Large intestine (tissue), 3 donors: ENCODE data around the gene NPHP1. TPM values are rescaled to one million over a fixed set of nuclear protein-coding genes. Genes with fewer than 3 reads are reported as not detected.
"Not testable (repeated sequence)": the region's sequence is repeated elsewhere in the genome, so short reads cannot be mapped to it uniquely, and the experiment has no call there.

Experiments
- DNase-seq, 2 donors: peaks; one replicate each; pipeline versions ENCODE4 v3.0.0 to v3.0.0-alpha.2; 2013
- H3K27ac ChIP-seq: one replicate; pipeline ENCODE4 v1.5.1; 2013; ENCODE audit warnings: low read length
- H3K27me3 ChIP-seq: 2 replicates; pipeline ENCODE4 v1.6.1; 2013; ENCODE audit warnings: low read length; ENCODE audit not compliant: control insufficient read depth, insufficient read depth
- H3K36me3 ChIP-seq: 2 replicates; pipeline ENCODE4 v1.6.1; 2013; ENCODE audit warnings: low read length; ENCODE audit not compliant: control insufficient read depth, insufficient read depth
- H3K4me1 ChIP-seq: one replicate; pipeline ENCODE4 v1.6.1; 2013; ENCODE audit warnings: low read length; ENCODE audit not compliant: control insufficient read depth, insufficient read depth
- H3K4me3 ChIP-seq: one replicate; pipeline ENCODE4 v1.5.1; 2013; ENCODE audit warnings: low read length
- H3K9me3 ChIP-seq: one replicate; pipeline ENCODE4 v1.6.1; 2013; ENCODE audit warnings: mild to moderate bottlenecking, low read depth, low read length, moderate library complexity; ENCODE audit not compliant: control insufficient read depth
- WGBS: methylation state at CpG from one replicate; pipeline ENCODE4 v1.1.5; 2013; ENCODE audit warnings: low lambda C conversion rate; ENCODE audit not compliant: insufficient coverage; 5-methylcytosine and 5-hydroxymethylcytosine counted together
- polyA plus RNA-seq: library from polyadenylated mRNA; unstranded; fragments of 120-200 nt; gene quantifications from one replicate; pipeline ENCODE4 v1.2.1, GENCODE V29; 2013

The NPHP1 gene
- polyA plus RNA-seq, 1 donor: 3.9 TPM

- Histone ChIP-seq H3K36me3 (no peaks in the 10 kb centered on the region), H3K27ac (peak overlapping the region; percentile 66), H3K4me1 (peaks cover 18% of the 10 kb centered on the region), H3K27me3 (no peaks in the 10 kb centered on the region), H3K4me3 (no peak overlapping the region), H3K9me3 (no peaks in the 10 kb centered on the region)
- 100% methylated on average over 2 of the region's 4 CpGs for WGBS
- DNase-seq: peak; percentile 15 to 51
These were observed 7.4 kb downstream of the NPHP1 start for GRCh38 chr2:110197452-110197851.

GRCh38 chr2:110190169-110190568 lies 14.6 kb downstream of the NPHP1 start:
- not testable (repeated sequence) for H3K4me3 ChIP-seq, DNase-seq, H3K36me3 ChIP-seq, H3K27ac ChIP-seq, H3K27me3 ChIP-seq, H3K4me1 ChIP-seq, H3K9me3 ChIP-seq
- WGBS: no CpG with 5 or more reads among the region's 23 CpGs

- no peaks in the 10 kb centered on the region for H3K4me1 ChIP-seq
- H3K27me3 ChIP-seq: no peaks in the 10 kb centered on the region
- H3K4me3 ChIP-seq: no peak overlapping the region
- peaks cover 7% of the 10 kb centered on the region for H3K9me3 ChIP-seq
- no peak overlapping the region for H3K27ac ChIP-seq
- no peaks in the 10 kb centered on the region for H3K36me3 ChIP-seq
- no CpG with 5 or more reads among the region's 2 CpGs for WGBS
- DNase-seq: no peak
These were observed 22.4 kb downstream of the NPHP1 start for GRCh38 chr2:110182449-110182848.

- H3K4me1 ChIP-seq: no peaks in the 10 kb centered on the region
- DNase-seq: no peak
- H3K27me3 ChIP-seq: no peaks in the 10 kb centered on the region
- H3K9me3 ChIP-seq: peaks cover 7% of the 10 kb centered on the region
- H3K4me3 ChIP-seq: no peak overlapping the region
- H3K27ac ChIP-seq: no peak overlapping the region
- no peaks in the 10 kb centered on the region for H3K36me3 ChIP-seq
These were observed 24.8 kb downstream of the NPHP1 start for GRCh38 chr2:110180036-110180435.

- Histone ChIP-seq H3K4me1 (no peaks in the 10 kb centered on the region), H3K27ac (no peak overlapping the region), H3K27me3 (no peaks in the 10 kb centered on the region), H3K9me3 (no peaks in the 10 kb centered on the region), H3K4me3 (no peak overlapping the region), H3K36me3 (no peaks in the 10 kb centered on the region)
- peak; percentile 7 to 63 for DNase-seq
- WGBS: no CpG with 5 or more reads among the region's 1 CpG
These were observed 31.3 kb downstream of the NPHP1 start for GRCh38 chr2:110173523-110173922.

- no peaks in the 10 kb centered on the region for H3K9me3 ChIP-seq
- H3K36me3 ChIP-seq: no peaks in the 10 kb centered on the region
- no peaks in the 10 kb centered on the region for H3K4me1 ChIP-seq
- DNase-seq: no peak
- no peaks in the 10 kb centered on the region for H3K27me3 ChIP-seq
- no CpG with 5 or more reads among the region's 6 CpGs for WGBS
- no peak overlapping the region for H3K4me3 ChIP-seq
- no peak overlapping the region for H3K27ac ChIP-seq
These were observed 32.3 kb downstream of the NPHP1 start for GRCh38 chr2:110172506-110172905.

GRCh38 chr2:110170102-110170501 lies 34.7 kb downstream of the NPHP1 start:
- 100% methylated on average over 2 of the region's 3 CpGs for WGBS
- Histone ChIP-seq H3K27me3 (no peaks in the 10 kb centered on the region), H3K36me3 (no peaks in the 10 kb centered on the region), H3K27ac (no peak overlapping the region), H3K9me3 (no peaks in the 10 kb centered on the region), H3K4me1 (no peaks in the 10 kb centered on the region), H3K4me3 (no peak overlapping the region)
- no peak for DNase-seq

GRCh38 chr2:110167326-110168000 lies 37.4 kb downstream of the NPHP1 start:
- DNase-seq: no peak
- Histone ChIP-seq H3K4me1 (no peaks in the 10 kb centered on the region), H3K27ac (no peak overlapping the region), H3K36me3 (peaks cover 2% of the 10 kb centered on the region), H3K27me3 (no peaks in the 10 kb centered on the region), H3K4me3 (no peak overlapping the region), H3K9me3 (no peaks in the 10 kb centered on the region)
- no CpG with 5 or more reads among the region's 5 CpGs for WGBS

GRCh38 chr2:110166266-110166665 lies 38.5 kb downstream of the NPHP1 start:
- no CpG with 5 or more reads among the region's 2 CpGs for WGBS
- Histone ChIP-seq H3K36me3 (peaks cover 2% of the 10 kb centered on the region), H3K27me3 (no peaks in the 10 kb centered on the region), H3K4me1 (no peaks in the 10 kb centered on the region), H3K4me3 (no peak overlapping the region), H3K9me3 (no peaks in the 10 kb centered on the region), H3K27ac (no peak overlapping the region)
- no peak for DNase-seq

- no peaks in the 10 kb centered on the region for H3K4me1 ChIP-seq
- no peaks in the 10 kb centered on the region for H3K36me3 ChIP-seq
- H3K9me3 ChIP-seq: peaks cover 17% of the 10 kb centered on the region
- no peak overlapping the region for H3K27ac ChIP-seq
- H3K27me3 ChIP-seq: no peaks in the 10 kb centered on the region
- 55% methylated on average over 1 of the region's 4 CpGs for WGBS
- peak; percentile 25 to 57 for DNase-seq
- H3K4me3 ChIP-seq: no peak overlapping the region
These were observed 47.5 kb downstream of the NPHP1 start for GRCh38 chr2:110157153-110157793.

- not testable (repeated sequence) for DNase-seq, H3K27me3 ChIP-seq, H3K4me3 ChIP-seq, H3K4me1 ChIP-seq, H3K27ac ChIP-seq, H3K36me3 ChIP-seq
- 100% methylated on average over 2 of the region's 4 CpGs for WGBS
- peaks cover 17% of the 10 kb centered on the region for H3K9me3 ChIP-seq
These were observed 50.0 kb downstream of the NPHP1 start for GRCh38 chr2:110154828-110155227.
